ENCODE data around the gene LIG4.

The LIG4 gene

DNA sequence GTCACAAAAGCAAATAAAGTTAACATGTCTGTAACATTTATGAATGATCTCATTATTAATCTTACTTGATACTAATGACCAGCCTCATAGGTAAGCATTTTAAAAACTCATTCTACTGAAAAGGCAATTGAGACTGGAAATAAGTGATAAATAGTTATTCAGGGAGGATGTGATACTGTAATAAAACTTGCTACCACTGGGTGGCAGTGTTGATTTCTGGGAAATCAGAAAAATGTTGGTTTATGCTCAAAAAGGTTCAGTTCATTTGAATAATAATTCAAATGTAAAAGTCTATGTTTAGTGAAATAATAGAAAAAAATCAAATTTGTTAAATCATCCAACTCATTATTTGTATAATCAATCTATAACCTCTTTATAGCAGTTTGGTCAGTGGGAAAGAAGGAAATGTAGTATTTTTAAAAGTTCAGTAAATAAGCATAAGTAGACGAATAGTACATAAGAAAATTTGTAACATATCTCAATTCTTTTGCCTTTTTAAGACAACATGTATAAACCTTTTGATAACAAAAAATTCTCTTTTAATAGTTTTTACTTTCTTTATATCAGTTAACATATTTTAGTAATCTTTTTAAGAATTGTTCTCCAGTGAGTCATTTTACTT is 12.4 kb upstream of the LIG4 start (continued):
- TF ChIP-seq, protein P1, sequence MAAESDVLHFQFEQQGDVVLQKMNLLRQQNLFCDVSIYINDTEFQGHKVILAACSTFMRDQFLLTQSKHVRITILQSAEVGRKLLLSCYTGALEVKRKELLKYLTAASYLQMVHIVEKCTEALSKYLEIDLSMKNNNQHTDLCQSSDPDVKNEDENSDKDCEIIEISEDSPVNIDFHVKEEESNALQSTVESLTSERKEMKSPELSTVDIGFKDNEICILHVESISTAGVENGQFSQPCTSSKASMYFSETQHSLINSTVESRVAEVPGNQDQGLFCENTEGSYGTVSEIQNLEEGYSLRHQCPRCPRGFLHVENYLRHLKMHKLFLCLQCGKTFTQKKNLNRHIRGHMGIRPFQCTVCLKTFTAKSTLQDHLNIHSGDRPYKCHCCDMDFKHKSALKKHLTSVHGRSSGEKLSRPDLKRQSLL (tag by site-specific recombination; IDR thresholded peaks at IDR 0.05) = no peak

DNA sequence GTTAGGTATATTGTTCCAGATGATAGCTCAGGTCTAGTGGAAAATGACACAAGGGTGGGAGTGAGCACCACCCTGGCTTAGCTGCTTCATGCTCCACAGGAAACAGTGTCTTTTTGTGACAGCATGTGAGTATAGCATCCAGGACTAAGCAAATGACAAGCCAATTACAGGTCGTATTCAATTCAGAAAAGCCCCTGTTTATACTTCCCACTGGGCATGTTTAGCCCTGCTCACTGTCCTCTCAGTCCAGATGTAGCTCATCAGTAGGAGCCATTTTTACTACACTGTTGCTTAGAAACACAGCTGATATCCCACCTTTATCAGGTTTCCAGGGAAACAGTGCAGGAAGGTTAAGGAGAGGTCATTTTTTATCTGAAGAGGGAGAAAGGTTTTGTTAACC is 10.8 kb upstream of the LIG4 start:
- POLR2A ChIA-PET = no interaction called here
- Histone ChIP-seq H3K9me3 (ENCODE audit: control insufficient read depth, insufficient read depth, low read depth, low read length) (no peaks in the 10 kb centered on the region), H3K4me1 (ENCODE audit: control insufficient read depth, insufficient read depth, low read length) (peaks cover 6% of the 10 kb centered on the region; the same call in 1 of the 2 replicates), H3K36me3 (ENCODE audit: control insufficient read depth in 2 of 2, insufficient read depth in 1 of 2, low read length in 2 of 2) (peaks cover 0 to 5% of the 10 kb centered on the region in 2 experiments; a peak in 1 of 3 replicates), H3K4me3 (ENCODE audit: low read depth, low read length) (no peak overlapping the region), H3K27ac (ENCODE audit: extremely low read depth, low read depth, low read length) (no peak overlapping the region)
- TF ChIP-seq ZNF544 (tag by site-specific recombination; IDR thresholded peaks at IDR 0.05) (no peak), YY2 (tag by site-specific recombination; IDR thresholded peaks at IDR 0.05) (no peak), ZNF169 (tag by site-specific recombination; IDR thresholded peaks at IDR 0.05) (no peak)
- TF ChIP-seq, protein P2, sequence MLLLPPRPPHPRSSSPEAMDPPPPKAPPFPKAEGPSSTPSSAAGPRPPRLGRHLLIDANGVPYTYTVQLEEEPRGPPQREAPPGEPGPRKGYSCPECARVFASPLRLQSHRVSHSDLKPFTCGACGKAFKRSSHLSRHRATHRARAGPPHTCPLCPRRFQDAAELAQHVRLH (tag by site-specific recombination; IDR thresholded peaks at IDR 0.05) = no peak
- CTCF ChIA-PET = interaction anchor here (0.6 kb wide), 1 partner anchor 1589 kb away, joined by 3 read pairs; no protein-coding TSS in a partner anchor

DNA sequence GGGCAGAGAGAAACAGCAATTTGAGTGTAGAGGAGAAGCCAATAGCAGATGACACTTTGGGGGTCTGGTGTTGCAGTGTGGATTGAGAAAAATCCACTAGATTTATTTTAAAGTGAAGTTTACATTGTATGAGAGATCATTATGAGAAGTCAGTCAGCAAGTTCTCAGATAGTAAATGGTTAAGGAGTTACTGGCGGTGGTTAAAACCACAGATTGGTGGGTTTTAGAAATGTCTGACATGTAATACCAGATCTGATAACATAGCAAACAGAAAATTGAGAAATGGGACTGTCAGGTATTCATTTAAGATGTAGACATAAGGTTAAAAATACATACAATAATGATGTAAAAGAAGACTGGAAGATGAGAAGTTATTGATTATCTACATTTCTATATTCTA is 10.1 kb upstream of the LIG4 start:
- Histone ChIP-seq H3K4me1 (ENCODE audit: control insufficient read depth, insufficient read depth, low read length) (peaks cover 6% of the 10 kb centered on the region; the same call in 1 of the 2 replicates), H3K4me3 (ENCODE audit: low read depth, low read length) (no peak overlapping the region), H3K36me3 (ENCODE audit: control insufficient read depth in 2 of 2, insufficient read depth in 1 of 2, low read length in 2 of 2) (peaks cover 0 to 5% of the 10 kb centered on the region in 2 experiments; a peak in 1 of 3 replicates), H3K9me3 (ENCODE audit: control insufficient read depth, insufficient read depth, low read depth, low read length) (no peaks in the 10 kb centered on the region), H3K27ac (ENCODE audit: extremely low read depth, low read depth, low read length) (no peak overlapping the region)
- POLR2A ChIA-PET = no interaction called here
- CTCF ChIA-PET = interaction anchor here (0.5 kb wide), 1 partner anchor 22 kb away, joined by 3 read pairs; no protein-coding TSS in a partner anchor
- TF ChIP-seq, protein P3, sequence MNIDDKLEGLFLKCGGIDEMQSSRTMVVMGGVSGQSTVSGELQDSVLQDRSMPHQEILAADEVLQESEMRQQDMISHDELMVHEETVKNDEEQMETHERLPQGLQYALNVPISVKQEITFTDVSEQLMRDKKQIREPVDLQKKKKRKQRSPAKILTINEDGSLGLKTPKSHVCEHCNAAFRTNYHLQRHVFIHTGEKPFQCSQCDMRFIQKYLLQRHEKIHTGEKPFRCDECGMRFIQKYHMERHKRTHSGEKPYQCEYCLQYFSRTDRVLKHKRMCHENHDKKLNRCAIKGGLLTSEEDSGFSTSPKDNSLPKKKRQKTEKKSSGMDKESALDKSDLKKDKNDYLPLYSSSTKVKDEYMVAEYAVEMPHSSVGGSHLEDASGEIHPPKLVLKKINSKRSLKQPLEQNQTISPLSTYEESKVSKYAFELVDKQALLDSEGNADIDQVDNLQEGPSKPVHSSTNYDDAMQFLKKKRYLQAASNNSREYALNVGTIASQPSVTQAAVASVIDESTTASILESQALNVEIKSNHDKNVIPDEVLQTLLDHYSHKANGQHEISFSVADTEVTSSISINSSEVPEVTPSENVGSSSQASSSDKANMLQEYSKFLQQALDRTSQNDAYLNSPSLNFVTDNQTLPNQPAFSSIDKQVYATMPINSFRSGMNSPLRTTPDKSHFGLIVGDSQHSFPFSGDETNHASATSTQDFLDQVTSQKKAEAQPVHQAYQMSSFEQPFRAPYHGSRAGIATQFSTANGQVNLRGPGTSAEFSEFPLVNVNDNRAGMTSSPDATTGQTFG (tag by site-specific recombination; IDR thresholded peaks at IDR 0.05; ENCODE audit: borderline replicate concordance) = no peak
- TF ChIP-seq, protein P4, sequence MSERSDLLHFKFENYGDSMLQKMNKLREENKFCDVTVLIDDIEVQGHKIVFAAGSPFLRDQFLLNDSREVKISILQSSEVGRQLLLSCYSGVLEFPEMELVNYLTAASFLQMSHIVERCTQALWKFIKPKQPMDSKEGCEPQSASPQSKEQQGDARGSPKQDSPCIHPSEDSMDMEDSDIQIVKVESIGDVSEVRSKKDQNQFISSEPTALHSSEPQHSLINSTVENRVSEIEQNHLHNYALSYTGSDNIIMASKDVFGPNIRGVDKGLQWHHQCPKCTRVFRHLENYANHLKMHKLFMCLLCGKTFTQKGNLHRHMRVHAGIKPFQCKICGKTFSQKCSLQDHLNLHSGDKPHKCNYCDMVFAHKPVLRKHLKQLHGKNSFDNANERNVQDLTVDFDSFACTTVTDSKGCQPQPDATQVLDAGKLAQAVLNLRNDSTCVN (tag by site-specific recombination; optimal IDR thresholded peaks at IDR 0.05) = no peak
- TF ChIP-seq SALL2 (tag by site-specific recombination; IDR thresholded peaks at IDR 0.05; ENCODE audit: borderline replicate concordance) = no peak
- TF ChIP-seq MYNN (tag by site-specific recombination; IDR thresholded peaks at IDR 0.05; ENCODE audit: borderline replicate concordance) = no peak

DNA sequence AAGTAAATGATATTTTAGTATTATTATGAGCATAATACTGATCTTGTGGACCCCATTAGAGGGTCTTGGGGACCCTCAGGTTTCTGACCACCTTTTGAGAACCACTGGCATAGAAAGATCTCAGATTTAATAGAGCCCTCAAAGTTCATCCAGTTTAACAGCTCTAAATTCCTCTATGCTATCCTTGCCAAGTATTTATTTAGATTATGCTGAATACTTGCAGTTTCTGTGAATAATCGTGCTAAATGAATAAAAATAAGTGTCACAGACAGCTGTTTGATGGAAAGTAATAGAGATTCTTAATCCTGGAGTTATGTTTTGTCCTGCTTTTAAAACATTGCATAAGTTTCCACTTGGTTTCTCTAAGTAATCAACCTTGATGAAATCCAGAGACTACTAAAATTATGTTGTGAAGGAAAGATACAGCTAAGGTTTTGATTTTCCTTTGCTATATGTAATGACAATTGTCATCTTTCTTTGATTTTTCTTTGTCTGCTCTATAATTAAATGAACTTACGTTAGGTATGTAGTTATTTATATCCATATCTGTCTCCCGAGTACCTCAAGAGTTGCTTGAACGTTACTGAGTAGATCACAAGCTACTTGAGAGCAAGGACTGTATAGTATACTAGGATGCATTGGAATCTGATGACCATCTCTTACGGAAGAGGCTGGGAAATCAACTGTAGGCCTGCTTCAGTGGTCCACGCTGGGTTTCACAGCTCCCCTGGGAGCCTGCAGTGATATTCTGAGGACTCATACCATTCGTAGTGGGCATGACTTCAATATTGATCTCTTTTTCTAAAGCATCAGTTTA is 8.6 kb upstream of the LIG4 start:
- POLR2A ChIA-PET = no interaction called here
- no peak for TF ChIP-seq ZNF404 (tag by site-specific recombination; IDR thresholded peaks at IDR 0.05)
- TF ChIP-seq, protein P5, sequence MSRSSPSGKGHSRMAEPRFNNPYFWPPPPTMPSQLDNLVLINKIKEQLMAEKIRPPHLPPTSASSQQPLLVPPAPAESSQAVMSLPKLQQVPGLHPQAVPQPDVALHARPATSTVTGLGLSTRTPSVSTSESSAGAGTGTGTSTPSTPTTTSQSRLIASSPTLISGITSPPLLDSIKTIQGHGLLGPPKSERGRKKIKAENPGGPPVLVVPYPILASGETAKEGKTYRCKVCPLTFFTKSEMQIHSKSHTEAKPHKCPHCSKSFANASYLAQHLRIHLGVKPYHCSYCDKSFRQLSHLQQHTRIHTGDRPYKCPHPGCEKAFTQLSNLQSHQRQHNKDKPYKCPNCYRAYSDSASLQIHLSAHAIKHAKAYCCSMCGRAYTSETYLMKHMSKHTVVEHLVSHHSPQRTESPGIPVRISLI (tag by site-specific recombination; IDR thresholded peaks at IDR 0.05) = no peak
- no peak for TF ChIP-seq ZNF302 (tag by site-specific recombination; IDR thresholded peaks at IDR 0.05; ENCODE audit: low read depth)
- CTCF ChIA-PET = interaction anchor here (0.5 kb wide), 1 partner anchor 12 kb away, joined by 3 read pairs; no protein-coding TSS in a partner anchor
- H3K4me3 ChIP-seq (ENCODE audit: low read depth, low read length) = no peak overlapping the region
- no peaks in the 10 kb centered on the region for H3K36me3 ChIP-seq (ENCODE audit: control insufficient read depth in 2 of 2, insufficient read depth in 1 of 2, low read length in 2 of 2)
- H3K4me1 ChIP-seq (ENCODE audit: control insufficient read depth, insufficient read depth, low read length) = peaks cover 11% of the 10 kb centered on the region
- no peaks in the 10 kb centered on the region for H3K9me3 ChIP-seq (ENCODE audit: control insufficient read depth, insufficient read depth, low read depth, low read length)
- H3K27ac ChIP-seq (ENCODE audit: extremely low read depth, low read depth, low read length) = no peak overlapping the region

Data from HEK293 (cell line).